NCI-H1694 treated with DMSO at 0.1 percent for 48 hours (cell line): ENCODE measurements around the gene UTP15.

ENCODE experiments used
- DNase-seq: peaks from one replicate; lab custom pipeline; 2025; lab: John Stamatoyannopoulos, UW

The UTP15 gene

DNA sequence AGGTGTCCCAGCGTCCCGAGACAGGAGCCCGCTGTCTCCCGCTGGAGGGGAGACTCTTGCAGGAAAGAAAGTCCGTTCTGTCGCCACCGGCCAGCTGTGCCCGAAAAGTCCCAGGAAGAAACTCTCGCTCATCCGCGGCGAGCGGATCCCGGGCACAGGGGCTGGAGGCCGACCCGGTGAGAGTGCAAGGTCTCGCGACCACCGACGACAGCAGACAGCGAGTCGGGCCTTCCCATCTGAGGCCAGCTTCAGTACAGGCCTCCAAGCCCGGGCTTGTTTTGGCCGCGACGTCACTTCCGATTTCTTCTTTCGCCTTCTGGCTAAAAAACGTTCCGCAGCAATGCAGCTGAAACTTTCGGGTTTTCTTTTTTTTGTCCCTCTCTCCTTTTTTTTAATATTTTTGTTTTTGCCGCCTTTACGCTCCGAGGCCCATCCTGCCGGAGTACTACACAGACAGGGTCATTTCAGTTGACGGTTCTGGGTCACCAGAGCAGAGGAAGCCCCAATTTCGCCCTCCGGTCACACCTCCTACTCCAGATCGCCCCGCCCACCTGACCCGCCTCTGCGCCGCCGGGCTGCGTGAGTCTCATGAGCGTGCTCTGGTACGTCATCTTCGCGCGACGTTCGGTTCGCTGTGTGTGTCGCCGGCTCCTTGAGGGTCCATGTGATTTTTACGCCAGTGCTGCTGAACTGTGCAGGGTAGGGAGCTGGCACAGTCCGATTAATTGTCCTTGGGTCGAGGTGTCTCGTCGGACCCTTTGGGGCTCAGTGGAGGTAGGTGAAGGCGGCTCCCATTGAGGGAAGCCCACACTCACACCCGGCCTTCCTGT lies at the start of gene UTP15, which contains the start of gene ANKRA2:
Gene UTP15, plus strand, starts transcription at position 605 of the 830 bp plus-strand sequence. CDS start 1,602 bp downstream, outside the sequence.
Gene ANKRA2, minus strand, starts transcription at position 501 of the 830 bp plus-strand sequence. CDS start 2,758 bp downstream, outside the sequence.
- DNase-seq = peak; percentile 88

- peak; percentile 66 for DNase-seq
Measured at GRCh38 chr5:73519531-73520283, 45.8 kb upstream of the UTP15 start.

DNA sequence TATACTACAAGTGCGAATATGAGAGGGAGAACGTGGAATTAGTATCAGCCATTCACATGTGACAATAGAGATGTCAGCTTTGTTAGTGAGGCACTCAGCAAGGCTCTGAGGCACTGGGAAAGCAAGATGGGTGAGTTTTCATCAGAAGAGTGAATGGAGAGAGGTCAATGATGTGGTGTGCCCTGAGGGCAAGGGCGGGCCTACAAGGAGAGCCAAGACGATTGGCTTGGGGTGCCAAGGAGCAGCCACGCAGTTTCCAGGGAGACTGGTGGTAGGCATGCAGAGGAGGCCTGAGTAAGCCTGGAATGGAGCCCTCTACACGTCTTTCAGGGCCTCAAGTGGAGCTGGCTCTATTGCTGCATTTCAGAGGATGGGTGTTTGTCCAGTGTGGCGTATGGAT lies 42.6 kb upstream of the UTP15 start:
- no peak for DNase-seq

DNA sequence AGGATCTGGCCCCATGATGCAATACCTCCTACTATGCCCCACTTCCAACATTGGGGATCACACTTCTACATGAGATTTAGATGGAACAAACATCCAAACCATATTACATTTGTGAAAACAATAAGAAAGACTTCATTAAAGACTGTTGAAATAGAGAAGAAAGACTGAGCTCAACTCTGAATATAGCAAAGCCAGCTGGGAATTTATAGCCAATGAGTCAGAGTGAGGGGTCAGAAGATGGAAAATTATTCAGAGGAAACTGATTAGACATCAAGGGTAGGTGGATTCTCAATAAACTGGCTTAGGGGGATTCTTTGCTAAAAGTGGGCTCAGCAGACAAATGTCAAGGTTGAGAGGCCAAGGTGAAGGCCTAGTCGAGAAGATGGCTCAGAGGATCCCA lies 41.7 kb upstream of the UTP15 start:
- no peak for DNase-seq

DNA sequence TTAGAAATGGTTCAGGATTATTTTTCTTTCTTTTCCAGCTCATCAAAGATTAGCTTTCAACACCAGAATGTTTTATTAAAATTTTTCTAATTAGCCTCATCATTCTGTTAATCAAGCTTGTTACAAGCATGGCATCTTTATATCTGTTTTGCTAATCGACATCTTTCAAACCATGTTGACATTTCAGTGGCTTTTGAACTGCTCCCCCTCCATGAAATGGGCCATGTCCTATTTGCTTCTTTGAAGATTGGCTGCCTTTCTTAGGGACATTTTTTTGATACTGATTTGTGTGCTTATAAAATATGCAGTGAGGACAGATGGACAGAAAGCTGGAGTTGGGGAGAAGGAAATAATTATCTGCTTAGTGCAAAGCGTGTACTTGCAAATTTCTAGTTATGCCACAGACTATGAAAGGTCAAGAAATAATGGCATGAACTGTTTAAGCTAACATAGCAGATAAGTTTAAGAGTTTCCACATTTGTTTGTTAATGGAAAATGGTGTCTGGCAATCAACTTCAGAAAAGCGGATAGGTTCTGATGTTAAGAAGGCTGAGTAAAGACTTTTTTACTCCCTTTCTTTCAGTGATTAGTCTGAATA lies 39.8 kb upstream of the UTP15 start:
- DNase-seq = no peak

GRCh38 chr5:73528248-73528647 lies 37.3 kb upstream of the UTP15 start:
- no peak for DNase-seq

- no peak for DNase-seq
Measured at GRCh38 chr5:73529081-73529480, 36.5 kb upstream of the UTP15 start.

- DNase-seq = no peak
Measured at GRCh38 chr5:73531356-73531755, 34.2 kb upstream of the UTP15 start.

DNA sequence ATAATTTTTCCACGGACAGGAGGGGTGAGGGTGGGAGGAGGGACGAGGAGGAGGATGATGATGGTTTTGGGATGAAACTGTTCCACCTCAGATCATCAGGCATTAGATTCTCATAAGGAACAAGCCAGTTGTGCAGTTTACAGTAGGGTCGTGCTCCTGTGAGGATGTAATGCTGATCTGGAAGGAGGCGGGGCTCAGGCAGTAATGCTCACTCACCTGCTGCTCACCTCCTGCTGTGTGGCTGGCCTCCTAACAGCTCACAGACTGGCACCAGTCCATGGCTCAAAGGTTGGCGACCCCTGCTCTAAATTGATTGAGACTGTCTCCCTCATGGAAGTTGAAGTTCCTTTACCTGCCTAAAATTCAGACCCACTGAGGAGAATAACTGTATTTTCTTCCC lies 33.3 kb upstream of the UTP15 start:
- no peak for DNase-seq

DNA sequence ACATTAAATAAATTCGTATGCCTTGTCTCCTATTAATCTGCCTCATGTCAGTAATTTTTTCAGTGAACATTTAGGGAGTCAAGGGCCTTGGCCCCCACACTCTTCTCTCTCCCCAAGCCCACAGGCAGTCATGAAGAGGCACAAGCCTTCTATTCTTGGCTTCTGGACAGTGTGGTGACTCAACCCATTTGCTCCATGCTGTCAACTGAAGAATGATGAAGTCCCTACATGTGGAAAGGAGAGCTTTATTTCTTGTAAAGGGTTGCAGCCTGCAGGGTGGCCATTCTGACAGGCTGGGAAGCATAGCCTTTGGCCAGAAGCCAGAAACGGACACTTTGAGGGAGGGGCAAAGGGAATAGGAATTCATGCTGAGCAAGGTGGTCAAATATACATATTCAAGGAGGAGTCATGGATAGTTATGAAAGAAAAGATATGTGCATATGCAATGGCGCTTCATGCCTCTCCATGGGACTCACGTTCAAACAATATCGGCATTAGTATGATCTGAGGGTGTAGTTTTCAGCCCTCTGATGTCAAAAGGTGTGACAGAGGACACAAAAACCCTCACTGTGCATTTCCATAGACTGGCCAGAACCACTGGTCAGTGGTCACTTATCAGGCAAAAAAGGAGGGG lies 31.4 kb upstream of the UTP15 start:
- no peak for DNase-seq

- DNase-seq = no peak
Measured at GRCh38 chr5:73534971-73535370, 30.6 kb upstream of the UTP15 start.

- DNase-seq = no peak
Measured at GRCh38 chr5:73539730-73540129, 25.8 kb upstream of the UTP15 start.

GRCh38 chr5:73540192-73540591 lies 25.4 kb upstream of the UTP15 start:
- DNase-seq = no peak

DNA sequence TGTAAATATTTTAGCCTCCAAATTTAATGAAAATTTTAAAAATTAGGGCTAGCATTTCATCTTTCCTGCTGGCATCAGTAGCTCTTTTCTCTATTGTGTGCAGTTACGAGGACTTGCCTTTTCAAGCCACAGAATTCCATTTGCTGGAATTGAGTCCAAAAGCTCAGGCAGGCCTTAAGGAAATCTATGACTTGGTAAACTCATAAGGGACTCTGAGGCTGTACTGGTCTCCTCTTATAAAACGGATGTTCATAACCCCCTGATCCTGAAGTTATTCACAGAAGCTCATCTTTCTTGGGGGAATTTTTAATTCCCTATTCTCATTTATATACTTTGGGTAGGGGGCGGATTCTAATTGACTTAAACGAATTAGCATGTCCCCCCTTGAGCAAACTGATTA lies 23.5 kb upstream of the UTP15 start:
- no peak for DNase-seq

- no peak for DNase-seq
Measured at GRCh38 chr5:73544429-73545402, 20.8 kb upstream of the UTP15 start.

DNA sequence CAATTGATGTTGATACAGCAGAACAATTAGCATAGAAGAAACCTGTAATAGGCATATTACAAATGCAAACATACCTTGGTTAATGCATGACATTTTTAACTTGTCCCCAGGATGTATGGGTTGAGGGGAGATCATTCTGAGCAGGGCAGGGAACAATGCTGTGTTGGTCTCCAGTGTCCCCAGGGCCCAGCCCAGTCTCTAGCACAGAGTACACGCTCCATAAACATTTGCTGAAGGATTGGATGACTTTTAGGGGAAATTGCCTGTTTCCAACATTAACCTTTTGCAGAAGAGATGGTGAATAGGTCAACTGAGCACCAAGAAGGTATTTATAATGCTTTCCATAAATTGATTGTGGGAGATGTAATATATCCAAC lies 20.2 kb upstream of the UTP15 start:
- no peak for DNase-seq

DNA sequence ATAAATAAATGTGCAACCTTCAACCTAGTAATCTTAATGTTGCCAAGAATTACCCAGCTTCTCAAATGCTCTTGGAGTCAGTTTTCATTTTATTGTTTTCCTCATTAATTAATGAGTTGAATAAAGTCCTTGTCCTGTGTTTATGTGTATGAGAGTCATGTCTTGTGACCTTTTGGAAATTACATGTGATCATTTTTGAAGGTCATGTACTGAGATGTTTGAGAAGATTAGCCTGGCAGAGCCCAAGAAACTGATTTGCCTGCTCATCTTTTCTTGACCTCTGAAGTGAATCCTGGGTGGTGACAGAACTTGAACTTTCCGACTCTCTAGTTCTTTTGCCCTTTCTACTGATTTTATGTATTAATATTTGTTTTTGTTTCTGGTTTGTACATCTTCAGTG lies 15.5 kb upstream of the UTP15 start:
- no peak for DNase-seq

GRCh38 chr5:73552642-73553041 lies 12.9 kb upstream of the UTP15 start:
- DNase-seq = no peak

DNA sequence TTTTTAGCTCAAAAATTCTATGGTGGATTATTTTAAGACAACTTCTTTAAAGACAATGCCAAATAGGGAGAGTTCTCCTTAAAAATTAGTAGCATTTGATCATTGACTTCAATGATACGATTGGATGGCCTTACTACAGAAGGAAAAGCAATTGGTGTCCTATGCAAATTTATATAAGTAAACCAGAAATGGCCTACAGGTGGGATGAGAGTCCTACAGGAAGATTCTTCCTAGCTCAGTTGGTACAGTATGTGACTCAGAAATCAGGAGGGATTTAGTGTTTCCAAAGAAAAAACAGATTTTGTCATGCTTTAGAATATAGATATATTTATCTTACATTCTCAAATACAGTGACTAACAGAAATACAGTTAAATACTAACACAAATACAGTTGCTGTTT lies 6.6 kb upstream of the UTP15 start:
- DNase-seq = no peak

GRCh38 chr5:73564018-73564417 lies 1.5 kb upstream of the UTP15 start:
- no peak for DNase-seq

- DNase-seq = no peak
Measured at GRCh38 chr5:73564675-73565074, 868 bp upstream of the UTP15 start.
